OCI-LY7 (cell line): ENCODE measurements around the gene ZNF429.

ENCODE experiments used
- CTCF ChIP-seq: fragments of 200-600 bp; sonication (generic); conservative IDR thresholded peaks from 2 replicates; pipeline ENCODE4 v1.5.1; 2014; ENCODE audit warnings: mild to moderate bottlenecking, antibody characterized with exemption, low read length, moderate library complexity, mixed read lengths
- EZH2phosphoT487 ChIP-seq: fragments of 200-600 bp; sonication (generic); IDR thresholded peaks from 2 replicates; pipeline ENCODE4 v1.6.1; 2018; ENCODE audit warnings: low read depth, borderline replicate concordance, mild to moderate bottlenecking, mixed run types, antibody characterized with exemption, low read length, moderate library complexity, mixed read lengths

GRCh38 chr19:21585281-21585890 lies 80.0 kb downstream of the ZNF429 start:
- TF ChIP-seq CTCF (no peak), EZH2phosphoT487 (no peak)
